ENCODE measurements around the gene SRD5A1. TPM values are rescaled to one million over a fixed set of nuclear protein-coding genes. Genes with fewer than 3 reads are reported as not detected.

SRD5A1 gene
- total RNA-seq, 1 donor from 2014 or later, result 14.8 TPM

- Mint-ChIP-seq H3K27ac (no peak overlapping the region), H3K4me1 (peaks cover 5% of the 10 kb centered on the region), H3K27me3 (peaks cover 33% of the 10 kb centered on the region), H3K36me3 (ENCODE audit: low read depth) (no peaks in the 10 kb centered on the region), H3K4me3 (no peak overlapping the region), H3K9me3 (no peaks in the 10 kb centered on the region)
- no peak for TF ChIP-seq CTCF (IDR thresholded peaks at IDR 0.05)
- CTCF ChIA-PET, result no interaction called here
- intact Hi-C loops (cut with micrococcal nuclease), result no loop called here
- POLR2A ChIA-PET, result no interaction called here
- ATAC-seq (ENCODE audit: low read depth) (no peak), DNase-seq (no peak)
Measured at GRCh38 chr5:6585939-6586646, 47.1 kb upstream of the SRD5A1 start.

- POLR2A ChIA-PET, result no interaction called here
Measured at GRCh38 chr5:6586647-6587042, 46.6 kb upstream of the SRD5A1 start.

GRCh38 chr5:6587171-6587570 lies 46.1 kb upstream of the SRD5A1 start:
- ATAC-seq (ENCODE audit: low read depth) (no peak), DNase-seq (no peak)
- no peak overlapping the region for H3K4me3 Mint-ChIP-seq
- H3K9me3 Mint-ChIP-seq, result no peaks in the 10 kb centered on the region
- TF ChIP-seq CTCF (IDR thresholded peaks at IDR 0.05), result no peak
- POLR2A ChIA-PET, result no interaction called here
- H3K27me3 Mint-ChIP-seq, result peaks cover 24% of the 10 kb centered on the region
- H3K4me1 Mint-ChIP-seq, result peaks cover 5% of the 10 kb centered on the region
- CTCF ChIA-PET, result interaction anchor here (1.0 kb wide), 1 partner anchor 158 kb away, joined by 3 read pairs; no protein-coding TSS in a partner anchor
- no peaks in the 10 kb centered on the region for H3K36me3 Mint-ChIP-seq (ENCODE audit: low read depth)
- H3K27ac Mint-ChIP-seq, result no peak overlapping the region
- intact Hi-C loops (cut with micrococcal nuclease), result no loop called here

More at GRCh38 chr5:6586647-6587042, 46.6 kb upstream of the SRD5A1 start:
- H3K27ac Mint-ChIP-seq, result no peak overlapping the region
- peaks cover 30% of the 10 kb centered on the region for H3K27me3 Mint-ChIP-seq
- no peak for ATAC-seq (ENCODE audit: low read depth)
- CTCF ChIA-PET, result no interaction called here
- H3K9me3 Mint-ChIP-seq, result no peaks in the 10 kb centered on the region
- no peaks in the 10 kb centered on the region for H3K36me3 Mint-ChIP-seq (ENCODE audit: low read depth)
- no peak for TF ChIP-seq CTCF (IDR thresholded peaks at IDR 0.05)
- H3K4me1 Mint-ChIP-seq, result peaks cover 5% of the 10 kb centered on the region
- DNase-seq, result no peak
- H3K4me3 Mint-ChIP-seq, result no peak overlapping the region
- intact Hi-C loops (cut with micrococcal nuclease), result no loop called here

- Mint-ChIP-seq H3K9me3 (no peaks in the 10 kb centered on the region), H3K4me1 (peaks cover 3% of the 10 kb centered on the region), H3K27me3 (peaks cover 2% of the 10 kb centered on the region), H3K4me3 (no peak overlapping the region), H3K36me3 (ENCODE audit: low read depth) (no peaks in the 10 kb centered on the region), H3K27ac (no peak overlapping the region)
- intact Hi-C loops (cut with micrococcal nuclease), result no loop called here
- CTCF ChIA-PET, result no interaction called here
- POLR2A ChIA-PET, result no interaction called here
- no peak for ATAC-seq (ENCODE audit: low read depth)
- TF ChIP-seq CTCF (IDR thresholded peaks at IDR 0.05), result no peak
- DNase-seq, result no peak
Measured at GRCh38 chr5:6590581-6590980, 42.7 kb upstream of the SRD5A1 start.

GRCh38 chr5:6591671-6592288 lies 41.5 kb upstream of the SRD5A1 start:
- Mint-ChIP-seq H3K4me3 (no peak overlapping the region), H3K27me3 (no peaks in the 10 kb centered on the region), H3K9me3 (no peaks in the 10 kb centered on the region), H3K27ac (no peak overlapping the region), H3K36me3 (ENCODE audit: low read depth) (peaks cover 11% of the 10 kb centered on the region), H3K4me1 (peaks cover 3% of the 10 kb centered on the region)
- CTCF ChIA-PET, result no interaction called here
- ATAC-seq (ENCODE audit: low read depth) (no peak), DNase-seq (no peak)
- POLR2A ChIA-PET, result no interaction called here
- TF ChIP-seq CTCF (IDR thresholded peaks at IDR 0.05), result no peak
- intact Hi-C loops (cut with micrococcal nuclease), result no loop called here
